ENCODE results near the gene TMBIM1. TPM values are rescaled to one million over a fixed set of nuclear protein-coding genes. Genes with fewer than 3 reads are reported as not detected.

Gene TMBIM1
- total RNA-seq, 1 experiment from 2014 or later, result 91.0 TPM

DNA sequence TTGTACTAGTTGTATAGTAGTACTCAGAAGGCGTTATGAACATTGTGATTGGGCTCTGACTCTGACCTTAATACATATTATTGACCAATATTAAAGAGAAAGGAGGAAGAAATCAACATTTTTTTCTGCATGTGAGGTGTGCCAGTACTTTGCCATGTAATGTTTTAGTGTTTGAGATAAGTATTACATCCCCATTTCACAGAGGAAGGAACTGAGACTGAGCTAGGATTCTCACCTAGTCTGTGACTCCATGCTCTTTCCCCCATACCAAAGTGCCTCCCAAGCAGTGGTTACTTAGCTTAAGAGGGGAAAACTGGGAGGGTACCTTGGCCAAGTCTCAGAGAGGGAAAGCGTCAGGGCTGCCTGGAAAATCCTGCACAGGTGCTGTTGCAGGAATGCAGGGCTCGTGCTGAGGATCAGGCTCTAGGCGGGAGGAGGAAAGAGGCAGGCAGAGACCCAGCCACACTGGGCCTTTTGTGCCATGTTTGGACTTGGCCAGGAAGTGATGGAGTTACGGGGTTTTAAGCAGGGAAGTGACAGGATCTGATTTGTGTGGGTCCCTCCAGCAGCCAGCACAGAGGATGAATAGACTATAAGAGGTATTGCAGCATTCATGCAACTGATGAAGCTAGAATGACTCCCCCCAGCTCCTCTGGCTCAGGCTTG lies 20.3 kb downstream of the TMBIM1 start:
- CTCF ChIA-PET, result interaction anchor here (0.8 to 2.9 kb wide), 8 partner anchors 84 to 575 kb away, joined by 3 to 22 read pairs (median 4); partner anchors contain the start of gene CATIP
- Histone ChIP-seq H3K9me3 (ENCODE audit: control insufficient read depth in 1 of 2, insufficient read depth in 1 of 2, low read depth in 1 of 2, low read length in 2 of 2) (no peaks in the 10 kb centered on the region), H3K4me3 (replicated peaks in 1 of 2; ENCODE audit: low read depth in 1 of 2, low read length in 2 of 2) (peak overlapping the region in 1 of 2 experiments; percentile 91; a peak in 2 of 4 replicates), H3K9ac (ENCODE audit: low read length) (peak overlapping the region; percentile 77; the same call in 1 of the 2 replicates), H3K36me3 (ENCODE audit: control insufficient read depth in 1 of 2, insufficient read depth in 2 of 2, low read length in 2 of 2) (peaks cover 27 to 34% of the 10 kb centered on the region in 2 experiments; a peak in 3 of 4 replicates), H3K4me2 (ENCODE audit: low read length) (peak overlapping the region; percentile 94), H3K9me2 (ENCODE audit: insufficient read depth) (no peaks in the 10 kb centered on the region), H3K27ac (ENCODE audit: low read depth, low read length) (peak overlapping the region; percentile 42; the same call in 1 of the 2 replicates), H3K4me1 (ENCODE audit: control insufficient read depth in 1 of 2, insufficient read depth in 2 of 2, low read length in 2 of 2) (peaks cover 13 to 28% of the 10 kb centered on the region in 2 experiments), H3K79me2 (ENCODE audit: insufficient read depth, low read length) (peaks cover 23% of the 10 kb centered on the region), H4K20me1 (ENCODE audit: insufficient read depth) (no peaks in the 10 kb centered on the region), H3K27me3 (ENCODE audit: insufficient read depth, low read length) (no peaks in the 10 kb centered on the region), H2AFZ (ENCODE audit: low read depth, low read length, poor library complexity, severe bottlenecking) (no peak overlapping the region)
- no TSS peak for BruUV-seq (replicated peaks)
- ATAC-seq (no peak), DNase-seq (ENCODE audit: low read depth, low spot score) (no peak)
- TF ChIP-seq CBX3 (IDR thresholded peaks at IDR 0.05; ENCODE audit: low read depth) (no peak), ELF1 (IDR thresholded peaks at IDR 0.05; ENCODE audit: borderline replicate concordance, low read depth) (no peak), FOSL1 (IDR thresholded peaks at IDR 0.05; ENCODE audit: low read depth) (no peak), TCF7L2 (IDR thresholded peaks at IDR 0.05; ENCODE audit: borderline replicate concordance, extremely low read depth, insufficient read depth, insufficient read length) (no peak), ZNF274 (IDR thresholded peaks at IDR 0.05; ENCODE audit: low read depth, low read length) (no peak), CEBPB (IDR thresholded peaks at IDR 0.05; ENCODE audit: low read depth) (no peak), JUND (IDR thresholded peaks at IDR 0.05) (no peak), RAD21 (IDR thresholded peaks at IDR 0.05; ENCODE audit: low read depth) (no peak), POLR2A (IDR thresholded peaks at IDR 0.05; ENCODE audit: borderline replicate concordance, extremely low read depth, insufficient read depth, insufficient read length) (no peak), SRF (IDR thresholded peaks at IDR 0.05; ENCODE audit: low read depth) (no peak), POLR2AphosphoS5 (IDR thresholded peaks at IDR 0.05; ENCODE audit: low read depth, low read length) (no peak), SIN3A (IDR thresholded peaks at IDR 0.05; ENCODE audit: low read depth) (no peak), EGR1 (IDR thresholded peaks at IDR 0.05; ENCODE audit: low read depth) (no peak)
- TF ChIP-seq, protein P1, sequence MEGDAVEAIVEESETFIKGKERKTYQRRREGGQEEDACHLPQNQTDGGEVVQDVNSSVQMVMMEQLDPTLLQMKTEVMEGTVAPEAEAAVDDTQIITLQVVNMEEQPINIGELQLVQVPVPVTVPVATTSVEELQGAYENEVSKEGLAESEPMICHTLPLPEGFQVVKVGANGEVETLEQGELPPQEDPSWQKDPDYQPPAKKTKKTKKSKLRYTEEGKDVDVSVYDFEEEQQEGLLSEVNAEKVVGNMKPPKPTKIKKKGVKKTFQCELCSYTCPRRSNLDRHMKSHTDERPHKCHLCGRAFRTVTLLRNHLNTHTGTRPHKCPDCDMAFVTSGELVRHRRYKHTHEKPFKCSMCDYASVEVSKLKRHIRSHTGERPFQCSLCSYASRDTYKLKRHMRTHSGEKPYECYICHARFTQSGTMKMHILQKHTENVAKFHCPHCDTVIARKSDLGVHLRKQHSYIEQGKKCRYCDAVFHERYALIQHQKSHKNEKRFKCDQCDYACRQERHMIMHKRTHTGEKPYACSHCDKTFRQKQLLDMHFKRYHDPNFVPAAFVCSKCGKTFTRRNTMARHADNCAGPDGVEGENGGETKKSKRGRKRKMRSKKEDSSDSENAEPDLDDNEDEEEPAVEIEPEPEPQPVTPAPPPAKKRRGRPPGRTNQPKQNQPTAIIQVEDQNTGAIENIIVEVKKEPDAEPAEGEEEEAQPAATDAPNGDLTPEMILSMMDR (IDR thresholded peaks at IDR 0.05 in 2 of 3, conservative IDR thresholded peaks at IDR 0.05 in 1 of 3; ENCODE audit: borderline replicate concordance in 1 of 3, insufficient read depth in 1 of 3, low read depth in 2 of 3, low read length in 2 of 3), result no peak
- TF ChIP-seq, protein P2, sequence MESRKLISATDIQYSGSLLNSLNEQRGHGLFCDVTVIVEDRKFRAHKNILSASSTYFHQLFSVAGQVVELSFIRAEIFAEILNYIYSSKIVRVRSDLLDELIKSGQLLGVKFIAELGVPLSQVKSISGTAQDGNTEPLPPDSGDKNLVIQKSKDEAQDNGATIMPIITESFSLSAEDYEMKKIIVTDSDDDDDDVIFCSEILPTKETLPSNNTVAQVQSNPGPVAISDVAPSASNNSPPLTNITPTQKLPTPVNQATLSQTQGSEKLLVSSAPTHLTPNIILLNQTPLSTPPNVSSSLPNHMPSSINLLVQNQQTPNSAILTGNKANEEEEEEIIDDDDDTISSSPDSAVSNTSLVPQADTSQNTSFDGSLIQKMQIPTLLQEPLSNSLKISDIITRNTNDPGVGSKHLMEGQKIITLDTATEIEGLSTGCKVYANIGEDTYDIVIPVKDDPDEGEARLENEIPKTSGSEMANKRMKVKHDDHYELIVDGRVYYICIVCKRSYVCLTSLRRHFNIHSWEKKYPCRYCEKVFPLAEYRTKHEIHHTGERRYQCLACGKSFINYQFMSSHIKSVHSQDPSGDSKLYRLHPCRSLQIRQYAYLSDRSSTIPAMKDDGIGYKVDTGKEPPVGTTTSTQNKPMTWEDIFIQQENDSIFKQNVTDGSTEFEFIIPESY (IDR thresholded peaks at IDR 0.05; ENCODE audit: extremely low read depth, insufficient replicate concordance, low read length), result no peak
- TF ChIP-seq, protein P3, sequence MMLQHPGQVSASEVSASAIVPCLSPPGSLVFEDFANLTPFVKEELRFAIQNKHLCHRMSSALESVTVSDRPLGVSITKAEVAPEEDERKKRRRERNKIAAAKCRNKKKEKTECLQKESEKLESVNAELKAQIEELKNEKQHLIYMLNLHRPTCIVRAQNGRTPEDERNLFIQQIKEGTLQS (IDR thresholded peaks at IDR 0.05), result no peak
- TF ChIP-seq, protein P4, sequence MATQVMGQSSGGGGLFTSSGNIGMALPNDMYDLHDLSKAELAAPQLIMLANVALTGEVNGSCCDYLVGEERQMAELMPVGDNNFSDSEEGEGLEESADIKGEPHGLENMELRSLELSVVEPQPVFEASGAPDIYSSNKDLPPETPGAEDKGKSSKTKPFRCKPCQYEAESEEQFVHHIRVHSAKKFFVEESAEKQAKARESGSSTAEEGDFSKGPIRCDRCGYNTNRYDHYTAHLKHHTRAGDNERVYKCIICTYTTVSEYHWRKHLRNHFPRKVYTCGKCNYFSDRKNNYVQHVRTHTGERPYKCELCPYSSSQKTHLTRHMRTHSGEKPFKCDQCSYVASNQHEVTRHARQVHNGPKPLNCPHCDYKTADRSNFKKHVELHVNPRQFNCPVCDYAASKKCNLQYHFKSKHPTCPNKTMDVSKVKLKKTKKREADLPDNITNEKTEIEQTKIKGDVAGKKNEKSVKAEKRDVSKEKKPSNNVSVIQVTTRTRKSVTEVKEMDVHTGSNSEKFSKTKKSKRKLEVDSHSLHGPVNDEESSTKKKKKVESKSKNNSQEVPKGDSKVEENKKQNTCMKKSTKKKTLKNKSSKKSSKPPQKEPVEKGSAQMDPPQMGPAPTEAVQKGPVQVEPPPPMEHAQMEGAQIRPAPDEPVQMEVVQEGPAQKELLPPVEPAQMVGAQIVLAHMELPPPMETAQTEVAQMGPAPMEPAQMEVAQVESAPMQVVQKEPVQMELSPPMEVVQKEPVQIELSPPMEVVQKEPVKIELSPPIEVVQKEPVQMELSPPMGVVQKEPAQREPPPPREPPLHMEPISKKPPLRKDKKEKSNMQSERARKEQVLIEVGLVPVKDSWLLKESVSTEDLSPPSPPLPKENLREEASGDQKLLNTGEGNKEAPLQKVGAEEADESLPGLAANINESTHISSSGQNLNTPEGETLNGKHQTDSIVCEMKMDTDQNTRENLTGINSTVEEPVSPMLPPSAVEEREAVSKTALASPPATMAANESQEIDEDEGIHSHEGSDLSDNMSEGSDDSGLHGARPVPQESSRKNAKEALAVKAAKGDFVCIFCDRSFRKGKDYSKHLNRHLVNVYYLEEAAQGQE (IDR thresholded peaks at IDR 0.05; ENCODE audit: low read depth), result no peak
- RAD21 ChIA-PET (ENCODE audit: low non-redundant PET in 1 of 2, low total read pairs in 2 of 2, uncharacterized antibody in 2 of 2, unreplicated experiment in 2 of 2), result interaction anchor here in 1 of 2 experiments (0.5 kb wide), 1 partner anchor 105 kb away, joined by 3 read pairs; no protein-coding TSS in a partner anchor
- POLR2A ChIA-PET, result interaction anchor here (2.4 kb wide), 1 partner anchor 15 kb away, joined by 19 read pairs; no protein-coding TSS in a partner anchor
- intact Hi-C loops (cut with micrococcal nuclease), result loop anchor here (1.0 to 5.0 kb wide), 5 partner anchors 85 to 575 kb away; no protein-coding TSS in a partner anchor
